ENCODE measurements around the gene FAM171A2.

DNA sequence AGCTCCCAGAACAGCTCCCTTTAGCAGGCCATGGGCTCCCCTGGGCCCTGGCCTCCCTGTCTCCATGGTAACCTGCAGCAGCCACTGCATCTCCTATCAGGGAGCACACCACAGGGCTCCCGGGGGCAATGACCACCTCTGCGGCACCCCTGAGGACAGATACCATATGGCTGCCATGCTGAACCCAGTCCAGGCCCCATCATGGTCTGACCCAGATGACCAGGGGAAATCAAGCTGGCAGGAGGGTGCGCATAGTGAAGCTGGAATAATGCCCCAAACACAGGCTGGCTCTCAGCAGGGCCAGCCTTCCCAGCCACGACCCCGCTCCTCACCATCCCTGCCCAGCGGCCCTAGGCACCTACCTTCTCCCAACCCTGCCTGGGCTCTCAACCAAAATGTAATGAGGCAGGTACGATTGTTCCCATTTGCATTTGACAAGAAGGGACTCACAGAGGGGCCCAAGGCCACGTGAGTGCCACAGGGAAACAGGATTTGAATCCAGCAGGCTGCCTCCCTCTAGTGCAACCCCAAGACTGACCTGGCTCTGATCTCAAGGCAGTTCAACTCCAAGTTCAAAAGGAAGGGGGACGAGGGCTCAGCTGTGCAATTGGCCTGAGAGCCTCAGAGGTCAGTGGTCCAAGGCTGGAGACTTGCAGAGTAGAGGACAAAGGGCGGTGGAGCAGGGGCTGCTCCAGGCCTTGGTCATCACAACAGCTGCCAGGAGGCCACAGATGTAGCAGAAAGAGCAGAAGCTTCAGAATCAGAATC is 52.9 kb downstream of the FAM171A2 start:
- no peak for TF ChIP-seq POLR2AphosphoS5 (IDR thresholded peaks at IDR 0.05)
- TF ChIP-seq POLR2A (IDR thresholded peaks at IDR 0.05): no peak

Data from stomach (tissue), 4 donors.